ENCODE measurements around the gene STAC3. TPM values are rescaled to one million over a fixed set of nuclear protein-coding genes. Genes with fewer than 3 reads are reported as not detected.

Gene STAC3
- total and polyA plus RNA-seq, 4 donors, result 0.19 to 1.3 (median 0.96) TPM

DNA sequence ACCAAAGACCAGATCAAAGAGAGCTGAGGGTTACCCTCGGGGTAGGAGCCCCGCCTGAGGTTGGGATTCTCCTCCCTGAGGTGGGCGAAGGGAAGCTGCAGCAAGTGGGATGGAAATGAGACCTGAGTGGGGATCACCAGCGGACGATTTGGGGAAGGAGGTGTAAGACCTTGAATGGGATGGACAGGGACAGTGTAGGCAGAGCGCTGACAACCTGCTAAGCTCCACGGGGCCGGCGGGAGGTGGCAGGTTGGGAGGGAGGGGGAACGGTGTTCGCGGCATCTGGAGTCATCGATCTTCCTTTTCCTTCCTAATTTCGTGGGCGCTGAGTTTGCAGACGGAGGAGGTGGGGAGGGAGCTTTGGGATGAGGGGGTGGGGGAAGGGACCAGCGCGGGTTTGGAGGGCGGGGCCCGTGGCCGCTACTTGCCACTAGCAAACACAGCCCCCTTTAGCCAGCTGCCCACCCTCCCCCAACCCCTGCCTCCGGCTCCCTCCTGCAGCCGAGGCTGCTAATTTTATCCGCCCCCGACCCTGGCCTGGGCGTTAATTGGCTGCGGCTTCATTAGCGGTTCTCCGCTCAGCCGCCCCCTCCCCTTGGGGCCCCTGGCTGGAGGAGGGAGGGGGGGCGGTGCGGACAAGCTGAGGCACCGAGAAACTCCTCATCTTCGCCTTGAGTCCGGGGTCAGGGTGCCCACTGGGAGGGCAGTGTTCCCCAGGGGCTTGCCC lies 24.2 kb downstream of the STAC3 start:
- no peak overlapping the region for H3K27ac ChIP-seq (ENCODE audit: low read depth in 1 of 2, low read length in 2 of 2)
- H3K9me3 ChIP-seq (ENCODE audit: control insufficient read depth in 4 of 4, low read length in 3 of 4), result no peaks in the 10 kb centered on the region
- no peak overlapping the region for H3K4me3 ChIP-seq (ENCODE audit: low read depth in 1 of 3, low read length in 3 of 3)
- no peak for DNase-seq (ENCODE audit: low spot score)
- peaks cover 0 to 3% (median under 1%) of the 10 kb centered on the region in 4 donors for H3K36me3 ChIP-seq (ENCODE audit: control insufficient read depth in 4 of 4, insufficient read depth in 3 of 4, low read depth in 1 of 4, low read length in 3 of 4)
- peaks cover 0 to 10% (median 6%) of the 10 kb centered on the region in 4 donors for H3K27me3 ChIP-seq (ENCODE audit: control insufficient read depth in 4 of 4, insufficient read depth in 4 of 4, low read length in 3 of 4)
- no peak overlapping the region for H3K9ac ChIP-seq (ENCODE audit: low read depth in 1 of 2, low read length in 2 of 2)
- WGBS, result 25% methylated on average over 35 of the region's 35 CpGs
- peaks cover 8 to 31% (median 17%) of the 10 kb centered on the region in 4 donors for H3K4me1 ChIP-seq (ENCODE audit: control insufficient read depth in 4 of 4, insufficient read depth in 4 of 4, low read length in 3 of 4)
- TF ChIP-seq NR2F2 (IDR thresholded peaks at IDR 0.05) (no peak), HNF4G (IDR thresholded peaks at IDR 0.05) (no peak), HNF4A (conservative IDR thresholded peaks at IDR 0.05) (no peak), FOXA2 (IDR thresholded peaks at IDR 0.05) (no peak), TAF1 (conservative IDR thresholded peaks at IDR 0.05) (no peak), SP1 (IDR thresholded peaks at IDR 0.05) (no peak), EGR1 (IDR thresholded peaks at IDR 0.05; ENCODE audit: low read depth in 2 of 2) (no peak), GABPA (IDR thresholded peaks at IDR 0.05 in 1 of 2, conservative IDR thresholded peaks at IDR 0.05 in 1 of 2) (no peak), RXRA (IDR thresholded peaks at IDR 0.05) (no peak)
- TF ChIP-seq, protein P1, sequence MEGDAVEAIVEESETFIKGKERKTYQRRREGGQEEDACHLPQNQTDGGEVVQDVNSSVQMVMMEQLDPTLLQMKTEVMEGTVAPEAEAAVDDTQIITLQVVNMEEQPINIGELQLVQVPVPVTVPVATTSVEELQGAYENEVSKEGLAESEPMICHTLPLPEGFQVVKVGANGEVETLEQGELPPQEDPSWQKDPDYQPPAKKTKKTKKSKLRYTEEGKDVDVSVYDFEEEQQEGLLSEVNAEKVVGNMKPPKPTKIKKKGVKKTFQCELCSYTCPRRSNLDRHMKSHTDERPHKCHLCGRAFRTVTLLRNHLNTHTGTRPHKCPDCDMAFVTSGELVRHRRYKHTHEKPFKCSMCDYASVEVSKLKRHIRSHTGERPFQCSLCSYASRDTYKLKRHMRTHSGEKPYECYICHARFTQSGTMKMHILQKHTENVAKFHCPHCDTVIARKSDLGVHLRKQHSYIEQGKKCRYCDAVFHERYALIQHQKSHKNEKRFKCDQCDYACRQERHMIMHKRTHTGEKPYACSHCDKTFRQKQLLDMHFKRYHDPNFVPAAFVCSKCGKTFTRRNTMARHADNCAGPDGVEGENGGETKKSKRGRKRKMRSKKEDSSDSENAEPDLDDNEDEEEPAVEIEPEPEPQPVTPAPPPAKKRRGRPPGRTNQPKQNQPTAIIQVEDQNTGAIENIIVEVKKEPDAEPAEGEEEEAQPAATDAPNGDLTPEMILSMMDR (IDR thresholded peaks at IDR 0.05; ENCODE audit: low read depth, low read length, missing input control), result no peak
- TF ChIP-seq, protein P2, sequence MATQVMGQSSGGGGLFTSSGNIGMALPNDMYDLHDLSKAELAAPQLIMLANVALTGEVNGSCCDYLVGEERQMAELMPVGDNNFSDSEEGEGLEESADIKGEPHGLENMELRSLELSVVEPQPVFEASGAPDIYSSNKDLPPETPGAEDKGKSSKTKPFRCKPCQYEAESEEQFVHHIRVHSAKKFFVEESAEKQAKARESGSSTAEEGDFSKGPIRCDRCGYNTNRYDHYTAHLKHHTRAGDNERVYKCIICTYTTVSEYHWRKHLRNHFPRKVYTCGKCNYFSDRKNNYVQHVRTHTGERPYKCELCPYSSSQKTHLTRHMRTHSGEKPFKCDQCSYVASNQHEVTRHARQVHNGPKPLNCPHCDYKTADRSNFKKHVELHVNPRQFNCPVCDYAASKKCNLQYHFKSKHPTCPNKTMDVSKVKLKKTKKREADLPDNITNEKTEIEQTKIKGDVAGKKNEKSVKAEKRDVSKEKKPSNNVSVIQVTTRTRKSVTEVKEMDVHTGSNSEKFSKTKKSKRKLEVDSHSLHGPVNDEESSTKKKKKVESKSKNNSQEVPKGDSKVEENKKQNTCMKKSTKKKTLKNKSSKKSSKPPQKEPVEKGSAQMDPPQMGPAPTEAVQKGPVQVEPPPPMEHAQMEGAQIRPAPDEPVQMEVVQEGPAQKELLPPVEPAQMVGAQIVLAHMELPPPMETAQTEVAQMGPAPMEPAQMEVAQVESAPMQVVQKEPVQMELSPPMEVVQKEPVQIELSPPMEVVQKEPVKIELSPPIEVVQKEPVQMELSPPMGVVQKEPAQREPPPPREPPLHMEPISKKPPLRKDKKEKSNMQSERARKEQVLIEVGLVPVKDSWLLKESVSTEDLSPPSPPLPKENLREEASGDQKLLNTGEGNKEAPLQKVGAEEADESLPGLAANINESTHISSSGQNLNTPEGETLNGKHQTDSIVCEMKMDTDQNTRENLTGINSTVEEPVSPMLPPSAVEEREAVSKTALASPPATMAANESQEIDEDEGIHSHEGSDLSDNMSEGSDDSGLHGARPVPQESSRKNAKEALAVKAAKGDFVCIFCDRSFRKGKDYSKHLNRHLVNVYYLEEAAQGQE (IDR thresholded peaks at IDR 0.05), result no peak
- TF ChIP-seq, protein P3, sequence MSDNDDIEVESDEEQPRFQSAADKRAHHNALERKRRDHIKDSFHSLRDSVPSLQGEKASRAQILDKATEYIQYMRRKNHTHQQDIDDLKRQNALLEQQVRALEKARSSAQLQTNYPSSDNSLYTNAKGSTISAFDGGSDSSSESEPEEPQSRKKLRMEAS (IDR thresholded peaks at IDR 0.05), result no peak

DNA sequence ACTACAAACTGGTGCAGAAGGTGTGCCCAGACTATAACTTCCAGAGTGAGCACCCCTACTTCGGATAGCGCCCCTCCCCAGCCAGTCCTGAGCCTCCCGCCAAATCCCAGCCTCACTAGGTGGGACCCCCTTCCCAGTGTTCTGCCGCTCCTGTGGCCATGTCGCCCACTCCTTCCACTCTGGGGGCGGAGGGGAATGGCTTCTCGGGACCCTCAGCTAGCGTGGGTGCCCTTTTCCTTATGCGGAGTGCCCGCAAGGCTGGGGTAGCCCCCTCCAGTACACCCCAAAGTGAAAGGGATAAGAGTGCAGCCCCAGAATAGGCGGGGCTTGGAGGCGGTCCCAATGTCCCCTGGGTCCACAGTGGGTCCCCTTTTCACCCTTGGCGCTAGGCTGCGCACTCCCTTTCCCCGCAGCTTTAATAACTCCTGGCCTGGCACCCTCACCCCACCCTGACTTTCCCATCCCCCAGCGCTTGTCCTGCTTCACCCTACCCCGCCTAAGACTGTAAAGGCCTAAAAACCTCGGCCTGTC lies 25.2 kb downstream of the STAC3 start:
- TF ChIP-seq FOXA1 (IDR thresholded peaks at IDR 0.05) (no peak), FOXA2 (IDR thresholded peaks at IDR 0.05) (no peak), HNF4A (conservative IDR thresholded peaks at IDR 0.05) (no peak), RAD21 (IDR thresholded peaks at IDR 0.05) (no peak), HNF4G (IDR thresholded peaks at IDR 0.05) (no peak), EGR1 (IDR thresholded peaks at IDR 0.05; ENCODE audit: low read depth in 2 of 2) (no peak), NR2F2 (IDR thresholded peaks at IDR 0.05) (no peak), JUND (IDR thresholded peaks at IDR 0.05) (no peak), SP1 (IDR thresholded peaks at IDR 0.05) (no peak), RXRA (IDR thresholded peaks at IDR 0.05) (no peak), GABPA (IDR thresholded peaks at IDR 0.05 in 1 of 2, conservative IDR thresholded peaks at IDR 0.05 in 1 of 2) (no peak), TAF1 (conservative IDR thresholded peaks at IDR 0.05) (no peak)
- TF ChIP-seq, protein P4, sequence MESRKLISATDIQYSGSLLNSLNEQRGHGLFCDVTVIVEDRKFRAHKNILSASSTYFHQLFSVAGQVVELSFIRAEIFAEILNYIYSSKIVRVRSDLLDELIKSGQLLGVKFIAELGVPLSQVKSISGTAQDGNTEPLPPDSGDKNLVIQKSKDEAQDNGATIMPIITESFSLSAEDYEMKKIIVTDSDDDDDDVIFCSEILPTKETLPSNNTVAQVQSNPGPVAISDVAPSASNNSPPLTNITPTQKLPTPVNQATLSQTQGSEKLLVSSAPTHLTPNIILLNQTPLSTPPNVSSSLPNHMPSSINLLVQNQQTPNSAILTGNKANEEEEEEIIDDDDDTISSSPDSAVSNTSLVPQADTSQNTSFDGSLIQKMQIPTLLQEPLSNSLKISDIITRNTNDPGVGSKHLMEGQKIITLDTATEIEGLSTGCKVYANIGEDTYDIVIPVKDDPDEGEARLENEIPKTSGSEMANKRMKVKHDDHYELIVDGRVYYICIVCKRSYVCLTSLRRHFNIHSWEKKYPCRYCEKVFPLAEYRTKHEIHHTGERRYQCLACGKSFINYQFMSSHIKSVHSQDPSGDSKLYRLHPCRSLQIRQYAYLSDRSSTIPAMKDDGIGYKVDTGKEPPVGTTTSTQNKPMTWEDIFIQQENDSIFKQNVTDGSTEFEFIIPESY (IDR thresholded peaks at IDR 0.05), result no peak
- TF ChIP-seq, protein P3 (IDR thresholded peaks at IDR 0.05), result no peak
- TF ChIP-seq, protein P5, sequence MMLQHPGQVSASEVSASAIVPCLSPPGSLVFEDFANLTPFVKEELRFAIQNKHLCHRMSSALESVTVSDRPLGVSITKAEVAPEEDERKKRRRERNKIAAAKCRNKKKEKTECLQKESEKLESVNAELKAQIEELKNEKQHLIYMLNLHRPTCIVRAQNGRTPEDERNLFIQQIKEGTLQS (IDR thresholded peaks at IDR 0.05), result no peak
- TF ChIP-seq, protein P2 (IDR thresholded peaks at IDR 0.05), result no peak
- Histone ChIP-seq H3K9me3 (ENCODE audit: control insufficient read depth in 4 of 4, low read length in 3 of 4) (no peaks in the 10 kb centered on the region), H3K27me3 (ENCODE audit: control insufficient read depth in 4 of 4, insufficient read depth in 4 of 4, low read length in 3 of 4) (peaks cover 0 to 12% (median 11%) of the 10 kb centered on the region in 4 donors), H3K4me3 (ENCODE audit: low read depth in 1 of 3, low read length in 3 of 3) (no peak overlapping the region), H3K36me3 (ENCODE audit: control insufficient read depth in 4 of 4, insufficient read depth in 3 of 4, low read depth in 1 of 4, low read length in 3 of 4) (no peaks in the 10 kb centered on the region), H3K4me1 (ENCODE audit: control insufficient read depth in 4 of 4, insufficient read depth in 4 of 4, low read length in 3 of 4) (peaks cover 7 to 21% (median 9%) of the 10 kb centered on the region in 4 donors), H3K9ac (ENCODE audit: low read depth in 1 of 2, low read length in 2 of 2) (no peak overlapping the region), H3K27ac (ENCODE audit: low read depth in 1 of 2, low read length in 2 of 2) (no peak overlapping the region)
- WGBS, result 36% methylated on average over 18 of the region's 18 CpGs
- no peak for DNase-seq (ENCODE audit: low spot score)
